Osteoblast (primary cell): ENCODE data around the gene SMIM36. TPM values are rescaled to one million over a fixed set of nuclear protein-coding genes. Genes with fewer than 3 reads are reported as not detected.
A peak's percentile ranks its signal among the peaks of the same experiment; 100 is the strongest.

ENCODE experiments used
- DNase-seq: peaks from one replicate; pipeline ENCODE4 v3.0.0; 2011; ENCODE audit warnings: low spot score, mixed read lengths; ENCODE audit not compliant: insufficient read length; ENCODE audit errors: missing footprints
- H2AFZ ChIP-seq: 2 replicates; pipeline ENCODE4 v1.6.0; 2011; ENCODE audit warnings: mild to moderate bottlenecking, low read length
- H3K27ac ChIP-seq: 2 replicates; pipeline ENCODE4 v1.5.1; 2011; ENCODE audit warnings: mild to moderate bottlenecking, low read depth, low read length, moderate library complexity
- H3K27me3 ChIP-seq: 2 replicates; pipeline ENCODE4 v1.6.0; 2012; ENCODE audit warnings: mild to moderate bottlenecking, control low read depth, inconsistent platforms, low read length, moderate library complexity; ENCODE audit not compliant: insufficient read depth
- H3K36me3 ChIP-seq: 2 replicates; pipeline ENCODE4 v1.5.1; 2011; ENCODE audit warnings: mild to moderate bottlenecking, low read length, control low read depth, moderate library complexity; ENCODE audit not compliant: insufficient read depth
- H3K4me1 ChIP-seq: 2 replicates; pipeline ENCODE4 v1.5.1; 2011; ENCODE audit warnings: mild to moderate bottlenecking, low read length, control low read depth, moderate library complexity; ENCODE audit not compliant: insufficient read depth
- H3K4me2 ChIP-seq: 2 replicates; pipeline ENCODE4 v1.6.0; 2011; ENCODE audit warnings: mild to moderate bottlenecking, low read length; ENCODE audit not compliant: insufficient read depth
- H3K4me3 ChIP-seq: fragments of 200-600 bp; sonication (generic); 3 replicates; pipeline ENCODE4 v1.5.1; 2012; ENCODE audit warnings: mild to moderate bottlenecking, low read length, inconsistent platforms; ENCODE audit not compliant: insufficient read depth
- H3K79me2 ChIP-seq: 2 replicates; pipeline ENCODE4 v1.6.0; 2012; ENCODE audit warnings: mild to moderate bottlenecking, low read length, control low read depth, inconsistent platforms; ENCODE audit not compliant: insufficient read depth
- H3K9me3 ChIP-seq: 2 replicates; pipeline ENCODE4 v1.5.1; 2011; ENCODE audit warnings: low read depth, low read length, control low read depth
- H4K20me1 ChIP-seq: 2 replicates; pipeline ENCODE4 v1.6.0; 2012; ENCODE audit warnings: mild to moderate bottlenecking, low read length, control low read depth; ENCODE audit not compliant: insufficient read depth
- total RNA-seq: library from RNA; depleted of rRNA; stranded (reverse); fragments of >200 nt; gene quantifications from 2 replicates; pipeline ENCODE4 v1.2.3, GENCODE V29; 2012
- TF ChIP-seq, protein P1 (sequence below): IDR thresholded peaks from 2 replicates; pipeline ENCODE4 v1.5.1; 2011; ENCODE audit warnings: mild to moderate bottlenecking, low read depth, low read length, moderate library complexity; ENCODE audit errors: extremely low read depth

SMIM36 gene
- total RNA-seq, 1 donor: not detected

- no peak overlapping the region for H3K4me2 ChIP-seq
- TF ChIP-seq, protein P1, sequence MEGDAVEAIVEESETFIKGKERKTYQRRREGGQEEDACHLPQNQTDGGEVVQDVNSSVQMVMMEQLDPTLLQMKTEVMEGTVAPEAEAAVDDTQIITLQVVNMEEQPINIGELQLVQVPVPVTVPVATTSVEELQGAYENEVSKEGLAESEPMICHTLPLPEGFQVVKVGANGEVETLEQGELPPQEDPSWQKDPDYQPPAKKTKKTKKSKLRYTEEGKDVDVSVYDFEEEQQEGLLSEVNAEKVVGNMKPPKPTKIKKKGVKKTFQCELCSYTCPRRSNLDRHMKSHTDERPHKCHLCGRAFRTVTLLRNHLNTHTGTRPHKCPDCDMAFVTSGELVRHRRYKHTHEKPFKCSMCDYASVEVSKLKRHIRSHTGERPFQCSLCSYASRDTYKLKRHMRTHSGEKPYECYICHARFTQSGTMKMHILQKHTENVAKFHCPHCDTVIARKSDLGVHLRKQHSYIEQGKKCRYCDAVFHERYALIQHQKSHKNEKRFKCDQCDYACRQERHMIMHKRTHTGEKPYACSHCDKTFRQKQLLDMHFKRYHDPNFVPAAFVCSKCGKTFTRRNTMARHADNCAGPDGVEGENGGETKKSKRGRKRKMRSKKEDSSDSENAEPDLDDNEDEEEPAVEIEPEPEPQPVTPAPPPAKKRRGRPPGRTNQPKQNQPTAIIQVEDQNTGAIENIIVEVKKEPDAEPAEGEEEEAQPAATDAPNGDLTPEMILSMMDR: no peak
- H2AFZ ChIP-seq: no peak overlapping the region
- peaks cover 20% of the 10 kb centered on the region for H3K36me3 ChIP-seq
- H3K4me1 ChIP-seq: peaks cover 4% of the 10 kb centered on the region
- no peak overlapping the region for H3K4me3 ChIP-seq
- H4K20me1 ChIP-seq: no peaks in the 10 kb centered on the region
- H3K27me3 ChIP-seq: no peaks in the 10 kb centered on the region
- no peak overlapping the region for H3K27ac ChIP-seq
- peak; percentile 13 for DNase-seq
- peaks cover 3% of the 10 kb centered on the region for H3K79me2 ChIP-seq
- H3K9me3 ChIP-seq: no peaks in the 10 kb centered on the region
Observed at GRCh38 chr17:55410722-55411462, 100.4 kb downstream of the SMIM36 start.

DNA sequence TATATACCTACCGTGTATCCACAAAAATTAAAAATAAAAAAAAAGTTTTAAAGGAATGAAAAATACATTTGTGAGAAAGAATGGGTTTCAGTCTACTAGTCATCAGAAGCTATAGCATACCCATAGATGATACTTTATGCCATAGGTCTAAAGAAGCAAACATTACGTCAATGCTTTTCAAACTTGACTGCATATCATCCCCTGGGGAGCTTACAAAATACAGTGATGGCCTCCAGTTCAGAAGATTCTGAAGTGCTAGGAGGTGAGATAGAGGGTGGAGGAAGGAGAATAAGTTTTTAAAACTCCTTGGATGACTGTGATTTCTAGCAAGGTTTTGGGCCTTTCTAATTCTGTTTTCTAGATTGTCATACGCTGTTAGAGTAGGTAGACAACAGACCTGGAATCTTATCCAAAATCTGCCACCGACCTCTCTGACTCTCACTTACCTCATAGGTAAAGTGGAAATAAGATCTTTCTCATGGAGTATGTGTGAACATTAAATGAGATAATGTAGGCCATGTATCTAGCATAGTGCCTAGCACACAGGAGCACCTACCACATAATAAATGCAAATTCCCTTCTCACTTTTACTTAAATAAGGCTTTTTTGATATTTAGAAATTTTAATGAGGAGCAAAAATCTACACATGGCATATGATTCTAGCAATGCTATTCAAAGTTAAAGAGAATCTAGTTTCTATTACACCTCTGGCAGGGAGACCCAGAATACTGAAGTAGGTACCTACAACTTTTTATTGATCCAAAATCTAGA is 102.0 kb downstream of the SMIM36 start:
- Histone ChIP-seq H3K36me3 (peaks cover 24% of the 10 kb centered on the region), H2AFZ (no peak overlapping the region), H3K4me3 (no peak overlapping the region), H3K9me3 (no peaks in the 10 kb centered on the region), H4K20me1 (no peaks in the 10 kb centered on the region), H3K4me2 (no peak overlapping the region), H3K4me1 (peaks cover 4% of the 10 kb centered on the region), H3K79me2 (no peaks in the 10 kb centered on the region), H3K27ac (no peak overlapping the region), H3K27me3 (no peaks in the 10 kb centered on the region)
- DNase-seq: peak; percentile 18
- TF ChIP-seq, protein P1: no peak

DNA sequence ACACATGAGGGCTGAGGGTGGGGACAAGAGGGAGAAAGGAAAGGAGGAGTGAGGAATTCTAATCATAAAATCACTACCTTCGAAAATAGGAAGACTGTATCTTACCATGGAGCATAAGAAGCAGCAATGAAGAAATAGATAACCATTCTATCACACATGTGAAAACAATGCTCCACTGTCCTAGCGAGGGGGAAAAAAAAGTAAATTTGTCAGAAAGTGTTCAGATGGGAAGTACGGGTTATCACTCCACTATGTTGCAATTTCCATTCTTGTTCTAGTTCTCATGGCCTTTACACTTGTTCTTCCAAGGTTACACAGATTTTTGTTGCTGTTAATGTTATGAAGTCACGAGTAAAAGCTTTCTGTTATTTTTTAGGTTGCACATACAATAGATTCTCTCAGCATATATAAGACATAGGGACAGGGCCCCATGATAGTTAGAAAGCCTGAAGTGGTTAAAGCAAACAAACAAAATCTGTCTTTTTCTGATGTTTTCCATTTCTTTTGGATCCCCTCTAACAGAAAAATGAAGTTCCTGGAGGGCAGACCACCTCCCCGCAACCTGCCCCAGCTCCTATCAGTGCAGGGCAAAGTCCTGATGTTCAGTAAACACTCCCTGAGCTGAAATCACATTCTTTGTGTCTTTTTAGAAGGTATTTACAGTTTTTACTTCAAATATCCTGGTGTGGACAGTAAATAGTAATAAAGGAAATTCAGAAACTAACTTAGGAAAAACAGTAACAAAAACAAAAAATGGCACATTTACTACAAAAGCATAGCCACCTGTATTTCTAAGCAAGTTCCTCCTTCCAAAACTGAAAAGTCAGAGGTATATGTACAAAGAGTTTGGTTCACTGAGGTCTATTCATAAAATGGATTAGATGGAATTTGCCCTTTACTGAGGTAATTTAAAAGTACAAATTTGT is 103.3 kb downstream of the SMIM36 start:
- Histone ChIP-seq H3K36me3 (peaks cover 33% of the 10 kb centered on the region), H3K27me3 (no peaks in the 10 kb centered on the region), H3K4me3 (no peak overlapping the region), H2AFZ (no peak overlapping the region), H4K20me1 (no peaks in the 10 kb centered on the region), H3K9me3 (no peaks in the 10 kb centered on the region), H3K4me2 (no peak overlapping the region), H3K27ac (no peak overlapping the region), H3K79me2 (no peaks in the 10 kb centered on the region), H3K4me1 (peaks cover 4% of the 10 kb centered on the region)
- TF ChIP-seq, protein P1: no peak
- DNase-seq: no peak
